HG03025 (cell line): Measurements from ENCODE around the gene RER1.
"Not testable (repeated sequence)": the region's sequence is repeated elsewhere in the genome, so short reads cannot be mapped to it uniquely, and the experiment has no call there.

Experiments
- ATAC-seq: cut with Tn5 transposase; IDR thresholded peaks from one replicate; pipeline ENCODE4 v1.9.1; 2021; ENCODE audit warnings: mild to moderate bottlenecking, moderate library complexity; ENCODE audit not compliant: unreplicated experiment, low FRiP score

RER1 gene

DNA sequence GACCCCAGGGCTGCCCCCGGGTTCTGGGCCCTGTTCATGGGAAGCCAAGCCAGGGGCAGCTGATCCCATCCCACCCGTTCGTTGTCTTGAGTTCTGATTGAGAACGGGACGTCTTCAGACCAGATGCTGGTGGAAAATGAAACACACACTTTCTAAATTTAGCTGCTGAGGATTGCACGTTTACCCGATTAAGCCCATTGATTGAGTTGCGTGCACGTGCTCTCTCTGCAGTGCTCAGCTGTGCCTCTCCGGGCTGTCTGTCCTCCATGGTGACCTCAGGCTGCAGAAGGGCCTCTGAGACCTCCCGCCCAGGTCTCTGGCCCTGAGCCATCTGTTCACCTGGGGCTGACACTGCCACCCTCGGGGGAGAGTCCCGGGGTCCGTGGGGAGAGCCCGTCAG lies 47.7 kb downstream of the RER1 start:
- ATAC-seq = no peak

DNA sequence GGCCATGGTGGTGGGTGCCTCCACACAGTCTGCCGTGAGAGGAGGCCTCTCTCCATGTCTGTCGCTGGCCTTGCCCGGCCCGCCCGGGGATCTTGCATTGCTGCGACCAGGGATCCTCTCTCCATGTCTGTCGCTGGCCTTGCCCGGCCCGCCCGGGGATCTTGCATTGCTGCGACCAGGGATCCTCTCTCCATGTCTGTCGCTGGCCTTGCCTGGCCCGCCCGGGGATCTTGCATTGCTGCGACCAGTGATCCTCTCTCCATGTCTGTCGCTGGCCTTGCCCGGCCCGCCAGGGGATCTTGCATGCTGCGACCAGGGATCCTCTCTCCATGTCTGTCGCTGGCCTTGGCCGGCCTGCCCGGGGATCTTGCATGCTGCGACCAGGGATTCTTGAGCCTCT lies 48.7 kb downstream of the RER1 start:
- ATAC-seq = not testable (repeated sequence)

DNA sequence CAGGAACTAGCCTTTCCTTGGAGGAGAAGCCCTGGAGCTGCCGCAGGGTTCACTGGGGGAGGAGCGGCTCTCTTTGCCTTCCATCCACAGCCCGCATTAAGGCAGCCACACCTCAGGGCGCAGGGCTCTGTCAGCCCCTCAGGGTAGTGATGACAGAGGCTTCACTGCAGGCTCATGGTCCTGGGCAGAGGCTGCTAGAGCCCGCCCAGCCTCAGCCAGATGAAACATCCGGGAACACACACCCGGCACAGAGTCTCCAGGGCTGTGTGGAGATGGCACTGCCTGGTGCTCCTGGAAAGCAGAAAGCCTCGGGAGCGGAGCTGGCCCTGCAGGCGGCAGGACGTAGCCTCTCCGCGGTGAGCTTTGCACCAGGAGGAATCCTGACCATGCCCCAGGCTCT lies 50.1 kb downstream of the RER1 start:
- no peak for ATAC-seq

DNA sequence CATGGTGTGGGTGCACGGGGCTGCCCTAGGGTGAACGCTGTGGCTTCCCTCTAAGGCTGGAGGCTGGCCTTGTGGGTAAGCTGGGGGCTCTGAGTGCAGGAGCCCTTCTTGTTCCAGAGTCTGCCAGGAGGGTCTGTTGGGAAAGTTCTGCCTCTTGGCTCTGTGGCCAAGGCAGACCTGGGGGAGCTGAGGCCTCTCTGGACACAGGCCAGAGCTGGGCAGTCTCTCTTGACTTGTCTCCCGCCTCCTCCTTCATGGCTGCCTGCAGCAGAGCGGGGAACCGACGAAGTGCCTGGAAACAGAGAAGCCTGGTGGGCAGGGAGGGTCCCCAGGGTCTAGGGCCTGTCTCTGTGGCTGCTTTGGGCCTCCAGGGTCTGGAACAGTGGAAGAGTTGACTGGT lies 51.0 kb downstream of the RER1 start:
- ATAC-seq = no peak

DNA sequence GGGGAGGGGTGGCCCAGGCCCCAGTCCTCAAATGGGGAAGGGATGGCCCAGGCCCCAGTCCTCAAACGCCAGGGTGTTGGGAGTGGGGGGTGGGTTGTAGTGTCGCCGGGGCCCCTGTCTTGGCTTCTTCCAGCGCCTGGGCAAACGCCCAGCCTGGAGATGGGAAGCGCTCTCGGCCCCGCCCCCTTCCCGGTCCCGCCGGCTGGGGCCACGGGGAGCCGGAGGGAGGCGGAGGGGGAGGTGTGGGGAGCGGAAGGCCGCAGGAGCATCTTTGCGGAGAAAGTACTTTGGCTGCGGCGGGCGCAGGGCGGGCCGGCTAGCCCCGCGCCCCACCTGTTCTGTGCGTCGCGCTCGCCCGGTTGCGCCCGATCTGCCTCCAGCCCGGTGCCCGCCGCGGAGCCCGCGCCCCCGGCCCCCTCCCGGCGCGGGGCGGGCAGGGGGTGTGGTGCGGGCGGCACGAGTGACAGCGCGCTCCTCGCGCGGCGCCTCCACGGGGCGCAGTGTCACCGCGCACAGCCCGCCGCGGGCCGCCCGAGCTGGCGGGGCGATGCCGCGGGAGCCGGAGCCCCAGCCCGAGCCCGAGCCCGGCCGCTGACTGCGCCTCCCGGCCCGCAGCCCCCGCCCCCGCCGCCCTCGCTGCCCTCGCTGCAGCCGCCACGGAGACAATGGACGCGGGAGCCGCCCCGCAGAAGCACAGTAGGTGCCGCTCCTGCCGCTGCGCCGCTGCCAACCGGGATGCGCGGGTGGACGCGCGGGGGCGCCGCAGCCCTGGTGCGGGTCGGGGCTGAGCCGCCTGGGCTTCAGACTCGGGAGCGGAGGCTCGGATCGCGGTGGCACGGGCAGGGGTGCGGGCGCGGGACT lies 51.9 kb downstream of the RER1 start:
- no peak for ATAC-seq

DNA sequence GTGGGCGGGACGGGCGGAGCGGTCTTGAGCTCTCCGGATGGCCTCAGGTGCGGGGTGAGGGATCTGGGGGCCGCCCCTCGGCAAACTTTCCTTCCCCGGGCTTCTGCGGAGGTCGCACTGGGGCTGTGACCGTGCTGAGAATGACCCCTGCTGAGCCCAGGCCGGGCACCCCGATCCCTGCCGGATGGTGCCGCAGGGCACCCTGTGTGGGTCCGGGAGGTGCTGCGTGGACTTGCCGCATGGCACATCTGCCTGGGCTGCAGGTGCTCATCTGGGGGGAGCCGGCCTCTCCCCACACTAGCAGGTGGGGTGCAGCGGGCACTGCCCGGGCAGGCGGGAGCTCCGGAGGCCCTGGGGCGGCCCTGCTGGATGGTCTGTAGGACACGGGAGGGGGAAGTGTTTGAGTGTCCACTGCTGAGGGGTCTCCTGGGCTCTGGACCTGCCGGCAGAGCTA lies 52.5 kb downstream of the RER1 start:
- ATAC-seq = no peak

DNA sequence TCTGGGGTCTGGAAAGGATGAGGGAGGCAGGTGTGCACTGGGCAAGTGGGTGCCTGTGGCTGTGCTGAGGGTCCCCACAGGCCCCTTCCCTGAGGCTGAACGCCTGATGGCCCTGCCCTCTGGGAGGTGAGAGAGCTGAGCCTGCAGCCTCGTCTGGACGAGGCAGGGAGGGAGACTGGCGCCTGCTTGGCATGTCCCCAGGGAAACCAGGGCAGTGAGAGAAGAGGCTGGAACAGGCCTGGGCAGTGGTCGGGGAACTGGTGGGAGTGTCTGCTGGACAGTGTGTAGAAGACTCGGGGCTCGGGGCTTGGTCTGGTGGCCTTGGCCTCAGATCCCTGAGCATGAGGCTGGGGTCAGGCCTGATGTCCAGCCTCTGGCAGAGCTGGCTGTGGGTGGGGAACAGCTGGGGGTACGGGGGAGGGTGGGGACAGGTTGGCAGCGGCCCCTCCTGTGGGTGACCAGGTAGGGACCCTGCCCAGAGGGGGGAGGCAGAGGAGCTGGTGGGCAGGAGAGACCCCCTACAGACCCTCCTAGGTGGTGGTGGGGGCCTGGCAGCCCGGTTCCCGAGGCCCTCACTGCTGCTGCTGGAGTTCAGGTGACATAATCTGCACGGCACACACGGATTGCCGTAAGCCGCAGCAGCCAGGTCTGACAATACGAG lies 53.7 kb downstream of the RER1 start:
- no peak for ATAC-seq

DNA sequence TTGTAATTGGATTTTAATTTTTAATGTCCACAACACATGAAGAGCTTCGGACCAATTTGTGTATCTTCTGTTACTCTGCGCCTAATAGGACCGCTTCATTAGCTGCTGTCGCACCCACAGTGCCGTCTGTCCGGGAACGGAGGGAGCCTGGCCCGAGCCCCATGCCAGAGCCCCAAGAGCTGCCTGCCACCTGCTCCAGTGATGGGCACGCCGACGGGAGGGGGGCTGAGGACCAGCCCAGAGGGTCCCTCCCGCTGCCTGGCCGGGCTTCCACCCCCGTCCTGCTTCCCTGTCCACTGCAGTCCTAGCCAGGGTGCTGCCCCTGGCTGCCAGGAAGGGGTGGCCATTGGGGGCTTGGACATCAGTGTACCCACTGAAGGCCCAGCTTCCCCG lies 54.2 kb downstream of the RER1 start:
- no peak for ATAC-seq

DNA sequence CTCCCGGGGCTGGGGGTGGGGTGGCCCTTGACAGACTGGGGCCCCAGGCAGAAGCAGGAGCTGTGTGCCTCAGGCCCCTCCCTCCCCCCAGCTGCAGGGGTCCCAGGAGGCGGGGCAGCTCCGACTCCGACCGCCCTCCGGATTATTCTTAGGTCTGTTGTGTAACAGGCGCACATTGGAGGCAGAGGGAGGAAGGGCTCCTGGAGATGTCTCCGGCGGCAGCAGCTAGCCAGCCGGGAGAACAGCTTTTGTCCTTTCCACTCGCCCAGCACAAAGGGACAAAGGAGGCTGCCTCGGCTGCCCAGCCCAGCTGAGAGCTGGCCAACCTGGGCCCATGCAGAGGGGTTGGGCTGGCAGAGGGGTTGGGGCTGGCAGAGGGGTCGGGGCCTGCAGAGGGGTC lies 54.8 kb downstream of the RER1 start:
- ATAC-seq = no peak

DNA sequence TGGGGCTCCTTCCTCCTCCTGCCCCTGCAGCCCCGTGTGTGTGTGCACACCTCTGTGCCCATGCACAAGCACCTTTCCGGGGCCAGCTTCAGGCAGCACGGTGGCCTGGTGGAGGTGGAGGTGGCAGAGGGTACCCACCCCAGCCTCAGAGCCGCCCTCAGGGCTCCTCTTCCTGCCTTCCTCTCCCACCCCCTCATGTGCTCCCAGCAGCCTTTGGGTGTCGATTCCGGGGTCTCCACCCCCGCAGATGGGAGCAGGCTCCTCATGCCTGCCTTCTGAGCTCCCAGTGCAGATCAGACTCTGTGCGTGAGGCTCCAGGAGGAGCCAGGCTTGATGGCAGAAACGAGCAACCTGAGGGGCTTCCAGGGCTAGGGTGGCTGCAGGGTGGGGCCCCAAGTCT lies 55.2 kb downstream of the RER1 start:
- no peak for ATAC-seq

DNA sequence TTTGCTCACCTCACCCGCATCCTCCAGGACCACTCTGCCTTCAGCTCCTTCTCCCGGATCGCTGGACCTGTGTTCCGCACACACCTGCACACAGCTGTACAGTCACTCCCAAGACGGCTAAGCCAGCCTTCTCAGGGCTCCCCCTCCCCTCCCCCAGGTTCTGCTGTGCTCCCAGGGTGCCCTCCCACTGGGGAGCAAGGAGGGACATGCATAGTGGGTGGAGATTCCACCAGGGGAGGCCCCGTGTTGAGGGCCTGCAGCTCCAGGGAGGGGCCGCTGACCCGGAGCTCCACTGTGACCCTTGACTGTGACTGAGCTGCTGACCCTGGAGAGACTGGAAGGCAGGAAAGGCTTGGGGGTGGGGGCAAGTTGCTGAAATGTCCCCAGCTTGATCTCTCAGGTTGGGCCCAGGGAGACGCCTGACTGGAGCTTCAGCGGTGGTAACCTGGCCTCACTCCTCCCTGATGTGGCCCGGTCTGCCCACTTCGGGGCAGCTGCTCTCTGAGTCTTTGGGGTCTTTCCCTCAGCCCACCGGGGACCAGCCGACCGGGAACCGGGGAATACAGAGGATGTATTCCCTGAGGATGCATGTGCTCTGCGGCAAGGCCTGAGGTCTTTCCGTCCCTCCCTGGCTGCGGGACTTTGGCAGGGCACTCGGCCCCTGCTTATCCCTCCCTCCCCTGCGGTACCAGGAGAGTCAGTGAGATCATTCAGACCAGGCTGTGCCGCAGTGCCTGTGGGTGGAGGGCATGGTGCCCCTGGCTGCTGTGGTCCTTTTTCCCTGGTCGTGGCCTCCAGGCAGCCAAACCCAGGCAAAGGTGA lies 55.8 kb downstream of the RER1 start:
- ATAC-seq = no peak

DNA sequence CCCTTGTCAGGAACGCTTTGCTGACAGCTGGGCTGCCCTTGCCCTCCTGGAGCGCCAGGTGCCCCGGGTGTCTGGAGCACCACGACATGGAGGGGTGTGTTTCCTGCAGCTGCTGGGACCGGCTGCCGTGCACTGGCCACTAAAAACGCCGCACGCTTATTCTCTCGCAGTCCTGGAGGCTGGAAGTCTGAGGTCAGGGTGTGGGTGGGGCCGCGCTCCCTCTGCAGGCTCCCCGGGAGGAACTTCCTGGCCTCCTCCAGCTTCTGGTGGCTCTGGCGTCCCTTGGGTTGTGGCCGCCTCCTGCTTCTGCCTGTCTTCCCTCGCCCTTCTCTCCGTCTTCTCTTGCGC lies 56.4 kb downstream of the RER1 start:
- no peak for ATAC-seq

DNA sequence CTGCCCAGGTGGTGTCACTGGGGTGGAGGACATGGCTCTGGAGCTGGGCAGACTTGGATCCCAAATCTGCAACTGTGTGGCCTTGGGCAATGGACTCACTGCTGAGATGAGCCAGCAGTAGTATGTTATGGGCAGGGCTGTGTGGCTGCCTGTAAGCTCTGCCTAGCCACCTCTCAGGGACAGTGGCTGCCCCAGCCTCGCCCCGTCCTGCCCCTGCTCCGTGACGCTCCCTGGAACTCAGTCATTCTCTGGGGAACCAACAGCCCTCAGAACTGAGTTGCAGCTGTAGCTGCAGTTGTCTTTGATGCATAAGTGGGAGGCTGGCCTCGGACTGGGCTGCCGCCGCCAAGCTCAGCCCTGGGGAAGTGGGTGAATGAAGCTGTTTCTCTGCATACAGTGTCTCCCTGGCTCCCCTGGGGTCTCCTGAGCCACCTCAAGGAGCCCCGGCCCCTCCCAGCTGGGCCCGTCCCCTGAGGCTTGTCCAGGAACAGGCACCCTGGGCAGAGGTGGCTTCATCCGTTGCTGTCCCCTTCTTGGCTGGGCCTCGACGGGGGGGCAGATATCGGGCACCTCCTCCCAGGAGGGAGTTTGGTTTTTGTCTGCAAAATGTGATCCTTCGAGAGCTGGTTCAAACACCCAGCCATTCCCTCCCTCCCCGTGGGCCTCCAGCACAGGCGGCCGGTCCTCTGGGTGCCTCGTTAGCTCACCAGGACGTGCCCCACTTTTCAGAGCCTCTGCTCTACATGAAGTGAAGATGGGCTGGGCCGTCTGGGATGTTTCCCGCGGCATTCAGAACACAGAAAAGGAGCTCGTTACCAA lies 58.2 kb downstream of the RER1 start:
- no peak for ATAC-seq

DNA sequence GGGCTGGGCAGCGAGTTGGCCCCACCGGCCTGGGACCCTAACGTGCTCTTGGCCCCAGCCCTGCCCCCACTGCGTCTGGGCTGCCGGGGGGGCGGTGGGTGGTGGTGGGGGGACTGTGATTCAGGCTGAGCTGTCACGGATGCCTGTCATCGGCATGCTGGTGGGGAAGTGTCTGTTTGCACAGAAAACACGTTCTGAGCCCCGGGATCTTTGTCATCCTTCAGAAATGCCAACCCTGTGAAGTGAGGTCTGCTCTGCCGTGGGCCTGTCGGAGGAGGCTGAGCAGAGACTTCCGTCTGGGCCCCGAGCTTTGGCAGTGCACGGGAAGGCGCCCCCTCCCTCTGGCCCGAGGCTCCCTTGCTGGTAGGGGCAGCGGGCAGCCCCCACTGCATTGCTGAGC lies 60.1 kb downstream of the RER1 start:
- ATAC-seq = no peak

DNA sequence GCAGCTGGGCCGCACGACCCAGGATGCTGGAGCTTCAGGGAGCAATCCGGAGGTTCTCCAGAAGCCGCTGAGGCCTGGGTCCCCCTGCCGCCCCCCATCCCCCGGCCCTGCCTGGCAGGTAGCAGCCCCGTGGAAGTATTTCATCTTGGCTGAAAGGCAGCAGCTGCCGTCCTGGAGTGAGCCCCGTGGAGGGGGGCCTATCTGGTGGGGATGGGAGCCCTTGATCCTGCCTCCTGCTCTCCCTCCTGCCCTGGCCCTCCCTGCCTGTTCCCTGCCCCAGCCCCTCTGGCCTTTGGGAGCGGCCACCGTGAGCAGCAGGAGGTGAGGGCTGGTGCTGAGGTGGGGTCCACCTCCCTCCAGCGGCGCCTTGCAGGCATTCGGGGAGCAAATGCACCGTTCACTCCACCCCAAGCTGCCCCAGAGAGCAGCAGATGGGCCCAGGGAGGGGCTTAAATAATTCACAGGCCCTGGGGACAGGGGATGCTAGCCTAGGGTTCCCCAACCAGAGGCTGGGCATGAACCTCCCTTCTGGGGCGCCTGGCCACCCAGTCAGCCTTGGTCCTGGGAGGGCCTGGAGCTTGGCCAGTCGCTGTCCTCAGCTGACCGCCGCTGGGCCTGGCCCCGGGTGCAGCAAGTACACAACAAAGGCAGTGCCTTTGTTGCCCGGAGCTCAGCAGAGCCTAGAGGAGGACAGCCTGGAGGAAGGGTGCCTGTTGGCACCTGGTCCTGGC lies 60.7 kb downstream of the RER1 start:
- ATAC-seq = no peak

DNA sequence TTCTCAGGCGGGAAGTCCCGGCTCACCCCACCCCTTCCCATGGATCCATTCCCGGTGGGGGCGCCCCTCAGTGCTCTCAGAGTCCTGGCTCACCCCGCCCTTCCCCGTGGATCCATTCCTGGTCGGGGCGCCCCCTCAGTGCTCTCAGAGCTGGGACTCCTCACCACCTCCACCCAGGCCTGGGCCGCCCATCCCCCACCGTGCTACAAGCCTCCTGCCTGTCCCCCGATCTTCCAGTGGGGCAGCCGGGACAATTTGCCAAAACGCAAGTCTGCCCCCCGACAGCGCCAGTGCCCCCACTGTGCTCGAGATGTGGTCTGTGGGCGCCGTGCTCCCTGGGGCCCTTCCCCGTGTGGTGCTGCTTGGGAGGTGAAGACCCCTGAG lies 61.3 kb downstream of the RER1 start:
- ATAC-seq = no peak

DNA sequence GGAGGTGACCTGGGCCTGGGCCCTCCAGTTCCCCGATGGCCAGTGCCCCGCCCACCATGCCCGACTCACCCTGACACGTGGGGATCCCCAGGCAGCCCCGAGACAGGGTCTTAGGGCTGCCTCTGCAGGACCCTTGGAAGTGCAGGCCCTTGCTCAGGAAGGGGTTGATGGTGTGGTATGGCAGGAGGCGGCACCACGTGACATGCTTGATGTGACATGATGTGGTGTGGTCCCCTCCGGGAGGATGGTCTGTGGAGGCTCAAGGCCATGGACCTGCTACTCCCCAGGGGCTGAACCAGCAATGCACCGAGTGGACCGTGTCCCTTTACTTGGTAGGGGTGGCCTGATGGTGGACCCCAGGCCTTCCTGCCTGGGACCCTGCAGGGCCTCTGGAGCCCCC lies 62.6 kb downstream of the RER1 start:
- ATAC-seq = no peak
